Upper lobe of right lung (tissue), 1 donor: Measurements from ENCODE around the gene SLC17A8. TPM values are rescaled to one million over a fixed set of nuclear protein-coding genes. Genes with fewer than 3 reads are reported as not detected.

Experiments
- ATAC-seq: fragments of 200-7000 bp; cut with Tn5 transposase; one replicate; pipeline ENCODE4 v1.9.1; 2020; ENCODE audit warnings: mild to moderate bottlenecking, moderate library complexity
- DNase-seq: peaks from one replicate; pipeline ENCODE4 v3.0.0-alpha.2; 2020
- H3K27ac ChIP-seq: fragments of 200-600 bp; one replicate; pipeline ENCODE4 v1.8.0; 2022
- H3K27me3 ChIP-seq: fragments of 200-600 bp; one replicate; pipeline ENCODE4 v1.8.0; 2022; ENCODE audit warnings: mild to moderate bottlenecking
- H3K36me3 ChIP-seq: fragments of 200-600 bp; one replicate; pipeline ENCODE4 v1.8.0; 2022
- H3K4me1 ChIP-seq: fragments of 200-600 bp; one replicate; pipeline ENCODE4 v1.8.0; 2022
- H3K4me3 ChIP-seq: fragments of 200-600 bp; one replicate; pipeline ENCODE4 v1.8.0; 2022; ENCODE audit warnings: mild to moderate bottlenecking
- H3K9me3 ChIP-seq: fragments of 200-600 bp; one replicate; pipeline ENCODE4 v1.8.0; 2022
- CTCF ChIP-seq: fragments of 200-600 bp; IDR thresholded peaks from one replicate; pipeline ENCODE4 v1.8.0; 2022; ENCODE audit warnings: antibody characterized with exemption
- intact Hi-C: fragments of 100-400 bp; cut with DNase I; formaldehyde crosslinking; loops from one replicate; pipeline ENCODE4 v1.11.0; 2022
- total RNA-seq: library from RNA; stranded (reverse); fragmentation: NEBNext Ultra II Directional; extraction: Animal tissue kit (Norgen Biotek cat#: 25700); gene quantifications from one replicate; pipeline ENCODE4 v1.2.1, GENCODE V29; 2021
- donor health status: DM: no; HTN: yes; CAD: no; lungs with severe emphysema.

Gene SLC17A8
- total RNA-seq, 1 donor from 2014 or later = 0.14 TPM

GRCh38 chr12:100399095-100399494, 42.2 kb downstream of the SLC17A8 start:
- DNase-seq (no peak), ATAC-seq (no peak)
- Histone ChIP-seq H3K27ac (no peak overlapping the region), H3K9me3 (no peaks in the 10 kb centered on the region), H3K4me3 (no peak overlapping the region), H3K27me3 (no peaks in the 10 kb centered on the region), H3K36me3 (no peaks in the 10 kb centered on the region), H3K4me1 (no peaks in the 10 kb centered on the region)
- no peak for TF ChIP-seq CTCF
- intact Hi-C loops = no loop called here

DNA sequence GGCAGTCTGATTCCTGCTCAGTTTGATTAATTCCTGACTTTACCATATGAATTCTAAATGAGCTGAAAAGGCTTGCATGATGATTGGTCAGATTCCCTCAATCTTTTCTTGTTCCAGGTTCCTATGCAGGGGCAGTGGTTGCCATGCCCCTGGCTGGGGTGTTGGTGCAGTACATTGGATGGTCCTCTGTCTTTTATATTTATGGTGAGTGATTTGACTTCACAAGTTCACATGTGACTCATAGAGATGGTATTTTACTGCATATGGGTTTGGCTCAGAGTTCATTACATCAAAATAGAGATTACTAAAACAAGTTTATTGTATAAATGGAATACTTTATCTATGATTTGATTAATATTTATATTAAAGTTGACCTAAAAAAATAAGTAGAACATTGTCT, 44.8 kb downstream of the SLC17A8 start:
- ATAC-seq (no peak), DNase-seq (no peak)
- no peaks in the 10 kb centered on the region for H3K27me3 ChIP-seq
- H3K9me3 ChIP-seq = no peaks in the 10 kb centered on the region
- TF ChIP-seq CTCF = no peak
- no peaks in the 10 kb centered on the region for H3K36me3 ChIP-seq
- H3K4me3 ChIP-seq = no peak overlapping the region
- H3K27ac ChIP-seq = no peak overlapping the region
- intact Hi-C loops = no loop called here
- H3K4me1 ChIP-seq = no peaks in the 10 kb centered on the region

- ATAC-seq (no peak), DNase-seq (no peak)
- no peaks in the 10 kb centered on the region for H3K36me3 ChIP-seq
- H3K4me3 ChIP-seq = no peak overlapping the region
- H3K4me1 ChIP-seq = no peaks in the 10 kb centered on the region
- intact Hi-C loops = no loop called here
- H3K27me3 ChIP-seq = no peaks in the 10 kb centered on the region
- no peak for TF ChIP-seq CTCF
- H3K27ac ChIP-seq = no peak overlapping the region
- no peaks in the 10 kb centered on the region for H3K9me3 ChIP-seq
These were observed 45.9 kb downstream of the SLC17A8 start for GRCh38 chr12:100402763-100403162.

DNA sequence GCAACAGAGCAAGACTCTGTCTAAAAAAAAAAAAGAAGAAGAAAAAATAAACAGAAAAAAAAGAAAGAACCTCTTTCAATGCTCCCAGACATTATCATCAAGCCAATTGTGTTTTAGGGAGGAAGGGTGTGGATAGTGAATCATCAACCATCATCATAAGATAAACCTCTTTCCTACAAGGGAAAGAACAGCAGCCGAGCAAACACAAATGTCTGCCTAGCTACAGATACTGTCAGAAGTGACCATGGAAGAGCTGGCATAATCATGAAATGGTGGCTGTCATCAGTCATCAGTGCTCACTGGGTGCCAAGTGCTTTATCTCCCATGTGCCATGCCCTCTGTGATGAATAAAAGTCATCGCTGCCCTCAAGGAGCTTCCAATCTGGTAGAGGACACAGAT, 46.6 kb downstream of the SLC17A8 start:
- no peak overlapping the region for H3K4me3 ChIP-seq
- H3K9me3 ChIP-seq = no peaks in the 10 kb centered on the region
- ATAC-seq (no peak), DNase-seq (no peak)
- intact Hi-C loops = no loop called here
- H3K27me3 ChIP-seq = no peaks in the 10 kb centered on the region
- no peak for TF ChIP-seq CTCF
- H3K4me1 ChIP-seq = no peaks in the 10 kb centered on the region
- no peak overlapping the region for H3K27ac ChIP-seq
- H3K36me3 ChIP-seq = no peaks in the 10 kb centered on the region

DNA sequence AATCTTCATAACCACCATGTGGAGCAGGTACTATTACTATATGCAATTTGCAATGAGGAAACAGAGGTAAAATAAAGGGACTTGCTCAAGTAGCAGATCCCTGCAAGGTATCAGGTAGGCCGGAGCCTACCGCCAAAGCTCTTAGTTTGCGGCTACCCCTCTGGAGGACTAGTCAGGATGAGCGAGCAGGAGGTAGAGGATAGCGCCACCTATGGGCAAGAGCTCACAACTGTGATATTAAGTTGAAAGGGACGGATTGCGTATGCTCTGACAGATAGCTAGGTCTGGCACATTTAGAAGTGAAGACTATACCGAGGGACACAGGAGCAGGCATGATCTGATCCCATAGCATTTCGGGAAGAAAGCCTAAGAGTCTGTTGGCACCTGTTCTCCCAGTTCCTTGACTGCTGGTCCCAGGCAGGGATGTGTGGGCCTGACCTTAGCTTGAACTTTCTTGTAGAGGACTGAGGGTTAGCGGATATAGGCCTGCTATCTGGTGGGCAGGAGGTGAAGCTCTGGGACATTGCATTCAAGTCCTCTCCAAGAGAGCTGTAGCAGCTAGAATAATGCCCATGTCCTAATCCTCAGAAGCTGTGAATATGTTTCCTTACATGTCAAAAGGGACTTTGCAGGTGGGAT, 48.0 kb downstream of the SLC17A8 start:
- peak; percentile 56 for TF ChIP-seq CTCF
- Histone ChIP-seq H3K36me3 (no peaks in the 10 kb centered on the region), H3K4me1 (no peaks in the 10 kb centered on the region), H3K27me3 (no peaks in the 10 kb centered on the region), H3K4me3 (no peak overlapping the region), H3K27ac (no peak overlapping the region), H3K9me3 (no peaks in the 10 kb centered on the region)
- ATAC-seq (peak; percentile 97), DNase-seq (no peak)
- intact Hi-C loops = no loop called here

GRCh38 chr12:100413001-100413400, 56.1 kb downstream of the SLC17A8 start:
- ATAC-seq = no peak
- TF ChIP-seq CTCF = no peak

More at GRCh38 chr12:100413001-100413400, 56.1 kb downstream of the SLC17A8 start:
- H3K27ac ChIP-seq = no peak overlapping the region
- no peaks in the 10 kb centered on the region for H3K4me1 ChIP-seq
- intact Hi-C loops = no loop called here
- H3K9me3 ChIP-seq = no peaks in the 10 kb centered on the region
- no peak overlapping the region for H3K4me3 ChIP-seq
- H3K36me3 ChIP-seq = no peaks in the 10 kb centered on the region
- DNase-seq = no peak
- H3K27me3 ChIP-seq = no peaks in the 10 kb centered on the region
